ENCODE measurements around the gene PIGT. TPM values are rescaled to one million over a fixed set of nuclear protein-coding genes. Genes with fewer than 3 reads are reported as not detected.

Gene PIGT
- total RNA-seq, 1 experiment from 2014 or later = 71.4 TPM

GRCh38 chr20:45387274-45387673 is 28.7 kb upstream of the PIGT start:
- ATAC-seq = no peak
- ChIA-PET POLR2A (interaction anchor here (1.2 kb wide), 1 partner anchor 19 kb away, joined by 3 read pairs; no protein-coding TSS in a partner anchor), CTCF (interaction anchor here (2.5 kb wide), 1 partner anchor 13 kb away, joined by 6 read pairs; no protein-coding TSS in a partner anchor), RAD21 (ENCODE audit: low non-redundant PET in 1 of 2, low total read pairs in 2 of 2, uncharacterized antibody in 2 of 2, unreplicated experiment in 2 of 2) (no interaction called here)
- no peaks in the 10 kb centered on the region for H3K27me3 ChIP-seq (ENCODE audit: insufficient read depth, low read length)
- no peak overlapping the region for H2AFZ ChIP-seq (ENCODE audit: low read depth, low read length, poor library complexity, severe bottlenecking)
- no TSS peak for BruUV-seq (replicated peaks)
- no peaks in the 10 kb centered on the region for H3K4me1 ChIP-seq (ENCODE audit: control insufficient read depth in 1 of 2, insufficient read depth in 2 of 2, low read length in 2 of 2)
- no peaks in the 10 kb centered on the region for H3K36me3 ChIP-seq (ENCODE audit: control insufficient read depth in 1 of 2, insufficient read depth in 2 of 2, low read length in 2 of 2)
- no peak for DNase-seq (ENCODE audit: low read depth, low spot score)
- no peak overlapping the region for H3K4me2 ChIP-seq (ENCODE audit: low read length)
- intact Hi-C loops (cut with micrococcal nuclease) = no loop called here
- H3K27ac ChIP-seq (ENCODE audit: low read depth, low read length) = no peak overlapping the region
- no peaks in the 10 kb centered on the region for H4K20me1 ChIP-seq (ENCODE audit: insufficient read depth)
- TF ChIP-seq POLR2A (IDR thresholded peaks at IDR 0.05; ENCODE audit: borderline replicate concordance, extremely low read depth, insufficient read depth, insufficient read length) (no peak), JUND (IDR thresholded peaks at IDR 0.05) (no peak), CEBPB (IDR thresholded peaks at IDR 0.05; ENCODE audit: low read depth) (no peak), ZNF274 (IDR thresholded peaks at IDR 0.05; ENCODE audit: low read depth, low read length) (no peak), ATF3 (IDR thresholded peaks at IDR 0.05) (no peak), REST (IDR thresholded peaks at IDR 0.05; ENCODE audit: low read depth) (no peak), SP1 (IDR thresholded peaks at IDR 0.05; ENCODE audit: low read depth) (no peak)
- H3K9me2 ChIP-seq (ENCODE audit: insufficient read depth) = no peaks in the 10 kb centered on the region
- H3K79me2 ChIP-seq (ENCODE audit: insufficient read depth, low read length) = no peaks in the 10 kb centered on the region
- H3K9me3 ChIP-seq (ENCODE audit: control insufficient read depth in 1 of 2, insufficient read depth in 1 of 2, low read depth in 1 of 2, low read length in 2 of 2) = no peaks in the 10 kb centered on the region
- no peak overlapping the region for H3K4me3 ChIP-seq (replicated peaks in 1 of 2; ENCODE audit: low read depth in 1 of 2, low read length in 2 of 2)
- H3K9ac ChIP-seq (ENCODE audit: low read length) = no peak overlapping the region

GRCh38 chr20:45390931-45391330 is 25.0 kb upstream of the PIGT start:
- DNase-seq (ENCODE audit: low read depth, low spot score) = no peak
- Histone ChIP-seq H4K20me1 (ENCODE audit: insufficient read depth) (no peaks in the 10 kb centered on the region), H3K4me2 (ENCODE audit: low read length) (no peak overlapping the region), H2AFZ (ENCODE audit: low read depth, low read length, poor library complexity, severe bottlenecking) (no peak overlapping the region), H3K9ac (ENCODE audit: low read length) (no peak overlapping the region), H3K9me2 (ENCODE audit: insufficient read depth) (no peaks in the 10 kb centered on the region), H3K36me3 (ENCODE audit: control insufficient read depth in 1 of 2, insufficient read depth in 2 of 2, low read length in 2 of 2) (no peaks in the 10 kb centered on the region), H3K4me3 (replicated peaks in 1 of 2; ENCODE audit: low read depth in 1 of 2, low read length in 2 of 2) (no peak overlapping the region), H3K79me2 (ENCODE audit: insufficient read depth, low read length) (no peaks in the 10 kb centered on the region), H3K27me3 (ENCODE audit: insufficient read depth, low read length) (no peaks in the 10 kb centered on the region), H3K27ac (ENCODE audit: low read depth, low read length) (no peak overlapping the region), H3K9me3 (ENCODE audit: control insufficient read depth in 1 of 2, insufficient read depth in 1 of 2, low read depth in 1 of 2, low read length in 2 of 2) (no peaks in the 10 kb centered on the region), H3K4me1 (ENCODE audit: control insufficient read depth in 1 of 2, insufficient read depth in 2 of 2, low read length in 2 of 2) (no peaks in the 10 kb centered on the region)
- ChIA-PET CTCF (interaction anchor here (2.5 kb wide), 1 partner anchor 17 kb away, joined by 10 read pairs; no protein-coding TSS in a partner anchor), RAD21 (ENCODE audit: low non-redundant PET in 1 of 2, low total read pairs in 2 of 2, uncharacterized antibody in 2 of 2, unreplicated experiment in 2 of 2) (no interaction called here), POLR2A (no interaction called here)
- ATAC-seq = no peak
- intact Hi-C loops (cut with micrococcal nuclease) = no loop called here
- BruUV-seq (replicated peaks) = no TSS peak
- TF ChIP-seq RAD21 (IDR thresholded peaks at IDR 0.05; ENCODE audit: low read depth) (no peak), CBX3 (IDR thresholded peaks at IDR 0.05; ENCODE audit: low read depth) (no peak), FOSL1 (IDR thresholded peaks at IDR 0.05; ENCODE audit: low read depth) (no peak), ZNF274 (IDR thresholded peaks at IDR 0.05; ENCODE audit: low read depth, low read length) (no peak), SP1 (IDR thresholded peaks at IDR 0.05; ENCODE audit: low read depth) (no peak), ELF1 (IDR thresholded peaks at IDR 0.05; ENCODE audit: borderline replicate concordance, low read depth) (no peak), POLR2AphosphoS5 (IDR thresholded peaks at IDR 0.05; ENCODE audit: low read depth, low read length) (no peak), EGR1 (IDR thresholded peaks at IDR 0.05; ENCODE audit: low read depth) (no peak), SRF (IDR thresholded peaks at IDR 0.05; ENCODE audit: low read depth) (no peak), YY1 (IDR thresholded peaks at IDR 0.05; ENCODE audit: extremely low read depth, insufficient replicate concordance, low read depth, low read length) (no peak), REST (IDR thresholded peaks at IDR 0.05; ENCODE audit: low read depth) (no peak)
